Keratinocyte (primary cell): ENCODE results near the gene CNTNAP5.

Experiments
- EZH2 ChIP-seq: IDR thresholded peaks from one replicate; pipeline ENCODE4 v1.6.1; 2012; ENCODE audit warnings: inconsistent platforms, mild to moderate bottlenecking, low read length, moderate library complexity
- TF ChIP-seq, protein P1 (sequence below), 3 experiments: IDR thresholded peaks in 1 of 3; conservative IDR thresholded peaks in 1 of 3; optimal IDR thresholded peaks in 1 of 3; 2 replicates in 2 of 3; 3 replicates in 1 of 3; pipeline versions ENCODE3 to v1.5.1; 2011; ENCODE audit warnings: low read length in 3 of 3, mild to moderate bottlenecking in 3 of 3, moderate library complexity in 2 of 3, control low read depth in 1 of 3, inconsistent platforms in 1 of 3; ENCODE audit not compliant: insufficient read depth in 2 of 3; ENCODE audit errors: extremely low read depth in 1 of 3

DNA sequence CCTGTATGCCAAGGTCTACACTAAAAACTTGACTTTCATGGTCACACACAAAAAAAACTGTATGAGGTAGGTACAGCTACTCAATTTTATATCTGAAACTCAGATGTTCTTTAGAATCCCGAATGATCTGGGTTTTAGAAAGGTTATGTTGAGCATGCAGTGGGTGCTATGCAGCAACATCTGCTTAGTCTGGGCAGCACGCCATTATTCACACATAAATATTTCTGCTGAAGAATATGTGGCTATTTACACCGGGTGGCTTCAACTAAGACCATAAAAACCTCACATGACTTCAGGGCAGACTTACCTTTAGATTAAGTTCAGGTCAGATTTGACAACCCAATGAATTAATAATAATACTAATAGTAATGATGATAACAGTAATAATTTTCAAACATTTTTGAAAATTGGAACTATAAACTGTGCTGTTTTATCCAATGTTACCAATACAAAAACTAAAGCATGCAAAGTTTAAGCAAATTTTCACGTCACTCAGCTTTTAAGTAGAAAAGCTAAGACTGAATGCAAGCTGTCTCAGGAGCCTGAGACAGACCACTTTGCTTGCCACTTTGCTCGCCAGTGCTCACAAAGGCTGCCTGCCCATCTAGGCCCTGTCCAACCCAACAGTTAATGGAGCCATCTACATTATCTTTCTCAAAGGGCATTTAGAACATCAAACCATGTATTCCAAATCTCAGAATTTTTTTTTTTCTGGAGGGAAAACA is 292.0 kb downstream of the CNTNAP5 start:
- TF ChIP-seq, protein P1, sequence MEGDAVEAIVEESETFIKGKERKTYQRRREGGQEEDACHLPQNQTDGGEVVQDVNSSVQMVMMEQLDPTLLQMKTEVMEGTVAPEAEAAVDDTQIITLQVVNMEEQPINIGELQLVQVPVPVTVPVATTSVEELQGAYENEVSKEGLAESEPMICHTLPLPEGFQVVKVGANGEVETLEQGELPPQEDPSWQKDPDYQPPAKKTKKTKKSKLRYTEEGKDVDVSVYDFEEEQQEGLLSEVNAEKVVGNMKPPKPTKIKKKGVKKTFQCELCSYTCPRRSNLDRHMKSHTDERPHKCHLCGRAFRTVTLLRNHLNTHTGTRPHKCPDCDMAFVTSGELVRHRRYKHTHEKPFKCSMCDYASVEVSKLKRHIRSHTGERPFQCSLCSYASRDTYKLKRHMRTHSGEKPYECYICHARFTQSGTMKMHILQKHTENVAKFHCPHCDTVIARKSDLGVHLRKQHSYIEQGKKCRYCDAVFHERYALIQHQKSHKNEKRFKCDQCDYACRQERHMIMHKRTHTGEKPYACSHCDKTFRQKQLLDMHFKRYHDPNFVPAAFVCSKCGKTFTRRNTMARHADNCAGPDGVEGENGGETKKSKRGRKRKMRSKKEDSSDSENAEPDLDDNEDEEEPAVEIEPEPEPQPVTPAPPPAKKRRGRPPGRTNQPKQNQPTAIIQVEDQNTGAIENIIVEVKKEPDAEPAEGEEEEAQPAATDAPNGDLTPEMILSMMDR (optimal IDR thresholded peaks at IDR 0.05 in 1 of 3, IDR thresholded peaks at IDR 0.05 in 1 of 3, conservative IDR thresholded peaks at IDR 0.05 in 1 of 3; ENCODE audit: extremely low read depth in 1 of 3, insufficient read depth in 2 of 3, low read length in 3 of 3): no peak
- no peak for TF ChIP-seq EZH2
